ENCODE results near the gene RPSA. TPM values are rescaled to one million over a fixed set of nuclear protein-coding genes. Genes with fewer than 3 reads are reported as not detected.

RPSA gene
- 1,102 and 1,458 TPM in 2 replicates for total RNA-seq

DNA sequence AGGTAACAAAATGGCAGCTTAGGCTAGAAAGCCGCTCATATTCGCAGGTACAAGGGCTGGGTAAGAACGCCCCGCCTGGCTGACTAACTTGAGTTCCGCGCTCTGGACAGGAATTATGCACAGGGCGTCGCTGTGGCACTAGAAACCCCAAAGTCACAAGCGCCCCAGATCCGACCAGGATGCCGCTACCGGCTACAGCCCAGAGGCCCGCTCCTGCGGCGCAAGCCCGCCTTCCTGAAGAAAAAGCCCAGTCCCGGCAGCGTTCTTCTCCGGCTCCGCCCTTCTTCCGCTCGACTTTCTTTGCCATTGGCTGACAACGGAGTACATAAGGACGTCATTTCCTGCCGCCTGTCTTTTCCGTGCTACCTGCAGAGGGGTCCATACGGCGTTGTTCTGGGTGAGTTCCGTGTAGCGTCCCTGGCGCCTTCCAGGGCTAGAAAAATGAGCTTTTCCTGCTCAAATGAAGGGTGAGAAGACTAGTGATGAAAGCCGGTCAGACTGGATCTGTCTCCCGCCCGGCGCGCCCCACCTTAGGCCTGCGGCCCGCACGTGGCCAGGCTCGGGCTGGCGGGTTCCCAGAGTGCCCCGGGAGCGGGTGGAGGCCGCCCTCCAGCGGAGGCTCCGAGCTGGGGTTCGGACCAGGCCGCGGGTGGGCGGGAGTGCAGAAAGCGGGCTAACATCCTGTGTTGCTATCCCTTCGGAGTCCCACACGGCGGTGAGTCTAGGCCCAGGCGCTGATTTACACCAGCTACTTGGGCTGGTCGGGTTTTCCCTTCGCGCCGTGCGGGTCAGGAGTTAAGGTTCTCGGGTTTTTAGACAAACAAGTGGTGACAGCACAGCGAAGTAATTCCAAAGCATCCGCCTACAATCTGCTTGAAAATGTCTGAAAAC, at the start of gene RPSA:
TSS of gene RPSA (plus strand) at position 353 of the 891 bp plus-strand sequence. CDS start 934 bp downstream, outside the sequence.

DNA sequence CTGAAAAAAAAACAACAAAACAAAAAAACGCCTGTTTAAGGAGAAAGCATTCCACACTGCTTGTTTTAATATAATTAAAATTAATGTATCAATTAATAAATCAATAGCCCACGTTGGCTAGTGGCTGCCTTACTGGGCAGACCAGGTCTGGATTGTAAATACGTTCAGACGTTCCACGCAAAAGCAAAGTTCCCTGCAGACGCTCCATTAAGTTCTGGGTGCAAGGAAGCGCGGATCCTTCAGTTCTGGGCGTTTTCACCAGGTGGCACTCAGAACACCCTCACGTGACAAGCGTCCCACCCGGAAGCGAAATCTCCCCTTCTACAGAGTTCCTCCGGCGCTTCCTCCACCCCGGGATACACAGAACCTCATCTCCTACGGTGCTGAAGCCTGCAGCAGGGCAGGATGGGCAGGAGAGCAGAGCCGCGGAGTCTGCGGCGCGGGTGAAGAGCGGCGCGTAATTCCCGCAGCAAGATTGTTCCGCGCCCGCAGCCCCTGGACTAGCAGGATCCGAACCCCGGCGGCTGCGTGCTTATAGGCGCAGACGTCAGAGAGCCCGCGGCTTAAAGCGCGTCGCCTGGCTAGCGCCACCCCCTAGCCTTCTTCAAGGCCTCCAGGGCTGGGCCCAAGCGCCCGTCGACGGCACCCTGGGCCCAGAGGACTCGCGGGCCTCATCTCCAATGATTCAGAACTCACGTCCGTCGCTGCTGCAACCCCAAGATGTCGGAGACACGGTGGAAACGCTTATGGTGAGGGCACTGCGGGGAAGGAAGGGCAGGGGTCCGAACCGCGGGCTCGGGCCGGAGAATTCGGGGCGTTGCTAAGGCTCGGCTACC, 23.3 kb upstream of the RPSA start, which contains the start of gene SLC25A38:
TSS of gene SLC25A38 (plus strand) at position 326 of the 836 bp plus-strand sequence. CDS start at position 681, 355 bp downstream.

Small RNA genes within 50 kb of the gene (small RNA-seq; reads per million reads assigned to genes)
- gene SNORA6 (not detected), gene SNORA62 (not detected)

Other genes with a start within 250 kb of the RPSA start
- gene XIRP1, start 214.1 kb upstream of the RPSA start, total RNA-seq = not detected in 2 replicates
- gene CX3CR1, start 126.7 kb upstream of the RPSA start, total RNA-seq = under 0.01 TPM in 1 of 2 replicates, not detected in the other
- not detected in 2 replicates for gene CCR8, start 77.0 kb upstream of the RPSA start, total RNA-seq
- gene SLC25A38, start 23.4 kb upstream of the RPSA start, total RNA-seq = 16.4 and 18.0 TPM in 2 replicates
- gene MOBP, start 61.0 kb downstream of the RPSA start, total RNA-seq = not detected in 2 replicates